ENCODE results near the gene ATP5F1D. TPM values are rescaled to one million over a fixed set of nuclear protein-coding genes. Genes with fewer than 3 reads are reported as not detected.
A peak's percentile ranks its signal among the peaks of the same experiment; 100 is the strongest.

The ATP5F1D gene
- total and polyA plus RNA-seq, 2 of the 13 experiments (the other 11 are each of a cell fraction or from before 2014, with no cell fraction given), result 39.4 to 78.7 TPM

DNA sequence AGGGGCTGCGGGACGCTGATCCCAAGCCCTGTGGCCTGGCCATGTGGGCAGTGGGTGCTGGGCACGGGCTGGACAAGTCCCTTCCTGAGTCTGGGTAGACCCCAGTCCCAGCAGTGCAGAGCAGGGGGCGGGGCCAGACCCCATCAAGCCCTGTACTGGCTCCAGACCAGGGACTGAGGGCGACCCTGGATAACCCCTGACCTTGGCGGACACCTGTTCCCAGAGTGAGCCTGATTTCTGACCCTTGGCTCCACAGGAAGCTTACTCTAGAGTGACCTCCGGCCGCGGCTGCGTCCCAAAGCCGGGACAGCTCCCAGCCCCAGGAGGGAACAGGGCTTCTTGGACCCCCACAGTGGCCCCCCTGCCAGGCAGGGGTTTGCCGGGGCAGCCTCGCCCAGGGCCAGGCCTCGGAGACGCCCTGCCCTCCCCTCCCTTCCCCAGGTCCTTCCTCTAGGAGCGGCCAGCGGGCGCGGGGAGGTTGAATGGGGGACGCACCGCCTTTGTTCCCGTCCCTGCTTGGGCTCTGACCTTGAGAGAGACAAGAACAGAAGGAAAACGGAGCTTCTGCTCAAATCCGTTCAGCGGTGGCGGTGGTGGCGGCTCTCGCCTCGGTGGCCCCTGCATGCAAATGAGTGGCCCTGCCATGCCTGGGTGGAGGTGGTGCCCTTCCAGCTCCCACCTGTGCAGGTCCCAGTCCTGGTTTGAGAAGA lies 41.8 kb downstream of the ATP5F1D start:
- peak; percentile 59 for FAIRE-seq
- no CpG with 5 or more reads among the region's 29 CpGs for WGBS (ENCODE audit: low lambda C conversion rate)
- no peaks in the 10 kb centered on the region for H4K20me1 ChIP-seq (ENCODE audit: insufficient read depth, low read length)
- H3K4me1 ChIP-seq (ENCODE audit: insufficient read depth, low read length), result peaks cover 42% of the 10 kb centered on the region
- peak overlapping the region; percentile 60 for H3K9ac ChIP-seq (ENCODE audit: insufficient read depth, low read depth, low read length)
- H3K36me3 ChIP-seq (replicated peaks in 1 of 2; ENCODE audit: control insufficient read depth in 1 of 2, insufficient read depth in 2 of 2, low read length in 2 of 2), result peaks cover 2 to 9% of the 10 kb centered on the region in 2 experiments; a peak in 3 of 5 replicates
- BruUV-seq (replicated peaks), result no TSS peak
- no peaks in the 10 kb centered on the region; a peak in 1 of 5 replicates for H3K27me3 ChIP-seq (ENCODE audit: control insufficient read depth in 1 of 2, insufficient read depth in 2 of 2, low read length in 2 of 2)
- H2AFZ ChIP-seq (ENCODE audit: low read length), result no peak overlapping the region
- H3K27ac ChIP-seq (ENCODE audit: extremely low read length, insufficient read depth, low read length), result peak overlapping the region; percentile 75
- peak; percentile 21 for ATAC-seq
- peak overlapping the region; percentile 89 for H3K4me2 ChIP-seq (ENCODE audit: low read depth, low read length)
- no peak for DNase-seq (ENCODE audit: low spot score)
- ChIA-PET CTCF (ENCODE audit: low intra/inter-chr PET ratio, low total read pairs) (no interaction called here), POLR2A (interaction anchor here (0.6 to 3.5 kb wide), 20 partner anchors 8 to 208 kb away, joined by 3 to 61 read pairs (median 6); partner anchors contain the start of genes CIRBP, FAM174C and REEP6)
- intact Hi-C loops (cut with micrococcal nuclease; ENCODE audit: unreplicated experiment), result no loop called here
- peak overlapping the region; percentile 59 to 70 (median 63) for H3K4me3 ChIP-seq (replicated peaks in 1 of 3; ENCODE audit: insufficient read depth in 1 of 3, low read depth in 2 of 3, low read length in 3 of 3)
- H3K79me2 ChIP-seq (ENCODE audit: insufficient read depth, low read length), result peaks cover 19% of the 10 kb centered on the region
- H3K9me3 ChIP-seq (ENCODE audit: low read length), result no peaks in the 10 kb centered on the region
- in situ Hi-C loops (cut with HindIII; ENCODE audit: extremely low pct_ligation_motif_present, low pct_unique_long_range_greater_than_20kb), result loop anchor here (5.0 kb wide), 2 partner anchors 34 to 89 kb away; no protein-coding TSS in a partner anchor
- peak; percentile 82; the same call in 1 of the 2 replicates for TF ChIP-seq MTA1 (CRISPR knock-in tag; IDR thresholded peaks at IDR 0.05; ENCODE audit: borderline replicate concordance)
- no peak for TF ChIP-seq CC2D1A (CRISPR knock-in tag; IDR thresholded peaks at IDR 0.05)
- TF ChIP-seq WIZ (CRISPR knock-in tag; IDR thresholded peaks at IDR 0.05), result no peak
- no peak for TF ChIP-seq KDM5A (IDR thresholded peaks at IDR 0.05; ENCODE audit: borderline replicate concordance, low read length)
- TF ChIP-seq ZKSCAN5 (CRISPR knock-in tag; IDR thresholded peaks at IDR 0.05), result 0 out of 2 replicates have a peak, but pooled peaks have one; percentile 29
- TF ChIP-seq MLLT10 (CRISPR knock-in tag; IDR thresholded peaks at IDR 0.05), result no peak
- TF ChIP-seq, protein P1, sequence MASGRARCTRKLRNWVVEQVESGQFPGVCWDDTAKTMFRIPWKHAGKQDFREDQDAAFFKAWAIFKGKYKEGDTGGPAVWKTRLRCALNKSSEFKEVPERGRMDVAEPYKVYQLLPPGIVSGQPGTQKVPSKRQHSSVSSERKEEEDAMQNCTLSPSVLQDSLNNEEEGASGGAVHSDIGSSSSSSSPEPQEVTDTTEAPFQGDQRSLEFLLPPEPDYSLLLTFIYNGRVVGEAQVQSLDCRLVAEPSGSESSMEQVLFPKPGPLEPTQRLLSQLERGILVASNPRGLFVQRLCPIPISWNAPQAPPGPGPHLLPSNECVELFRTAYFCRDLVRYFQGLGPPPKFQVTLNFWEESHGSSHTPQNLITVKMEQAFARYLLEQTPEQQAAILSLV (CRISPR knock-in tag; IDR thresholded peaks at IDR 0.05; ENCODE audit: borderline replicate concordance), result no peak
- no peak for TF ChIP-seq ZNF749 (CRISPR knock-in tag; IDR thresholded peaks at IDR 0.05; ENCODE audit: borderline replicate concordance)
- TF ChIP-seq KAT8 (CRISPR knock-in tag; IDR thresholded peaks at IDR 0.05), result peak; percentile 28; the same call in 1 of the 2 replicates
- no peak for TF ChIP-seq TEF (CRISPR knock-in tag; IDR thresholded peaks at IDR 0.05)
- TF ChIP-seq, protein P2, sequence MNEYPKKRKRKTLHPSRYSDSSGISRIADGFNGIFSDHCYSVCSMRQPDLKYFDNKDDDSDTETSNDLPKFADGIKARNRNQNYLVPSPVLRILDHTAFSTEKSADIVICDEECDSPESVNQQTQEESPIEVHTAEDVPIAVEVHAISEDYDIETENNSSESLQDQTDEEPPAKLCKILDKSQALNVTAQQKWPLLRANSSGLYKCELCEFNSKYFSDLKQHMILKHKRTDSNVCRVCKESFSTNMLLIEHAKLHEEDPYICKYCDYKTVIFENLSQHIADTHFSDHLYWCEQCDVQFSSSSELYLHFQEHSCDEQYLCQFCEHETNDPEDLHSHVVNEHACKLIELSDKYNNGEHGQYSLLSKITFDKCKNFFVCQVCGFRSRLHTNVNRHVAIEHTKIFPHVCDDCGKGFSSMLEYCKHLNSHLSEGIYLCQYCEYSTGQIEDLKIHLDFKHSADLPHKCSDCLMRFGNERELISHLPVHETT (CRISPR knock-in tag; conservative IDR thresholded peaks at IDR 0.05), result no peak
- TF ChIP-seq NPAS2 (CRISPR knock-in tag; IDR thresholded peaks at IDR 0.05; ENCODE audit: borderline replicate concordance), result no peak
- no peak for TF ChIP-seq REL (CRISPR knock-in tag; conservative IDR thresholded peaks at IDR 0.05)
- TF ChIP-seq, protein P3, sequence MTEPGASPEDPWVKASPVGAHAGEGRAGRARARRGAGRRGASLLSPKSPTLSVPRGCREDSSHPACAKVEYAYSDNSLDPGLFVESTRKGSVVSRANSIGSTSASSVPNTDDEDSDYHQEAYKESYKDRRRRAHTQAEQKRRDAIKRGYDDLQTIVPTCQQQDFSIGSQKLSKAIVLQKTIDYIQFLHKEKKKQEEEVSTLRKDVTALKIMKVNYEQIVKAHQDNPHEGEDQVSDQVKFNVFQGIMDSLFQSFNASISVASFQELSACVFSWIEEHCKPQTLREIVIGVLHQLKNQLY (CRISPR knock-in tag; IDR thresholded peaks at IDR 0.05), result 0 out of 2 replicates have a peak, but pooled peaks have one; percentile 12
- no peak for TF ChIP-seq PBX3 (CRISPR knock-in tag; IDR thresholded peaks at IDR 0.05; ENCODE audit: borderline replicate concordance)
- TF ChIP-seq CBFB (CRISPR knock-in tag; IDR thresholded peaks at IDR 0.05), result no peak
- no peak for TF ChIP-seq TFE3 (CRISPR knock-in tag; IDR thresholded peaks at IDR 0.05)

All from HepG2 (cell line).